ENCODE measurements around the gene CCP110.

The CCP110 gene

GRCh38 chr16:19601083-19601976 is 77.6 kb downstream of the CCP110 start:
- no peak for DNase-seq (ENCODE audit: low read depth)
